Heart left ventricle (tissue), 16 donors: ENCODE data around the gene NLRC5. TPM values are rescaled to one million over a fixed set of nuclear protein-coding genes. Genes with fewer than 3 reads are reported as not detected.

ENCODE experiments used
- ATAC-seq, 4 donors: fragments of 200-7000 bp; cut with Tn5 transposase; one replicate each; pipeline ENCODE4 v1.9.1; 2020 to 2022; ENCODE audit warnings: moderate library complexity in 4 of 4, mild to moderate bottlenecking in 3 of 4, moderate number of reproducible peaks in 1 of 4
- DNase-seq, 5 donors: peaks; one replicate each; pipeline ENCODE4 v3.0.0-alpha.2; 2020
- H3K27ac ChIP-seq, 12 donors: fragments of 200-600 bp; sonication (generic) in 4 of 12; one replicate each; pipeline versions ENCODE4 v1.5.0 to v1.8.0; 2016 to 2022; ENCODE audit warnings: mild to moderate bottlenecking in 2 of 12
- H3K27me3 ChIP-seq, 9 donors: fragments of 200-600 bp; sonication (generic) in 2 of 9; one replicate each; pipeline versions ENCODE4 v1.5.1 to v1.8.0; 2016 to 2022; ENCODE audit warnings: mild to moderate bottlenecking in 3 of 9
- H3K36me3 ChIP-seq, 9 donors: fragments of 200-600 bp; sonication (generic) in 2 of 9; one replicate each; pipeline versions ENCODE4 v1.5.0 to v1.8.0; 2018 to 2022; ENCODE audit warnings: mild to moderate bottlenecking in 2 of 9
- H3K4me1 ChIP-seq, 12 donors: fragments of 200-600 bp; sonication (generic) in 4 of 12; one replicate each; pipeline versions ENCODE4 v1.5.0 to v1.8.0; 2016 to 2022; ENCODE audit warnings: mild to moderate bottlenecking in 3 of 12
- H3K4me3 ChIP-seq, 12 donors: fragments of 200-600 bp; sonication (generic) in 4 of 12; one replicate each; pipeline versions ENCODE4 v1.5.0 to v1.8.0; 2017 to 2022; ENCODE audit warnings: mild to moderate bottlenecking in 9 of 12, moderate library complexity in 4 of 12
- H3K9me3 ChIP-seq, 12 donors: fragments of 200-600 bp; sonication (generic) in 4 of 12; one replicate each; pipeline versions ENCODE4 v1.5.0 to v1.8.0; 2016 to 2022; ENCODE audit warnings: mild to moderate bottlenecking in 1 of 12
- CTCF ChIP-seq, 12 donors: fragments of 200-600 bp; sonication (generic) in 4 of 12; IDR thresholded peaks; one replicate each; pipeline versions ENCODE4 v1.5.0 to v1.8.0; 2018 to 2022; ENCODE audit warnings: antibody characterized with exemption in 12 of 12, mild to moderate bottlenecking in 5 of 12
- POLR2A ChIP-seq, 2 donors: fragments of 450-650 bp; IDR thresholded peaks; one replicate each; pipeline ENCODE4 v1.6.1; 2017; ENCODE audit warnings: antibody characterized with exemption in 2 of 2, mild to moderate bottlenecking in 2 of 2, moderate library complexity in 2 of 2
- WGBS, 4 donors: extraction: QIAGEN DNeasy Blood & Tissue Kit in 2 of 4; methylation state at CpG; one replicate each; pipeline versions ENCODE4 v1.1.5 to v1.1.7; 2013 to 2018; 5-methylcytosine and 5-hydroxymethylcytosine counted together
- intact Hi-C, 10 donors: fragments of 100-400 bp; cut with DNase I; formaldehyde crosslinking; loops; one replicate each; pipeline versions ENCODE4 v1.11.1 to v1.14.2; 2022
- polyA plus RNA-seq, 2 donors: library from polyadenylated mRNA; stranded (reverse); fragments of 200-250 nt; gene quantifications; one replicate each; pipeline ENCODE4 v1.2.3, GENCODE V29; 2013
- total RNA-seq, 9 donors: library from RNA; depleted of rRNA in 2 of 9; stranded (reverse); fragments of >200 nt in 2 of 9; fragmentation: NEBNext Ultra II Directional in 3 of 9; extraction: Animal tissue kit (Norgen Biotek cat#: 25700) in 3 of 9; gene quantifications; one replicate each; pipeline versions ENCODE4 v1.1.0 to v1.2.4, GENCODE V29; 2016 to 2023
- donor health status: ischemic (EF 13 %, LVEDD 7.1; RV severe dilation, severe dysfunction).
- donor health status: healthy with polysubstance abuse.
- donor health status: DM: no; HTN: yes; CAD: no.
- donor health status: DM: no; HTN: no; CAD: no.
- donor health status: ischemic (EF 25% LVEDD 6.9; RV normal size, moderate dysfunction).
- donor health status: ischemic (EF 25% LVEDD 5.7; RV mildly dilated, moderate dysfunction).
- donor health status: healthy.
- donor health status: DM: yes; HTN: yes; CAD: no.
- donor health status: ischemic (EF 35%, LVEDD 5.7; RV mildly dilated, moderate dysfunction).
- donor health status: nonischemic (EF 11% LVEDD 7.7; RV severe dilation, severe dysfunction).
- donor health status: DM: yes; HTN: yes; CAD: no.
- donor health status: PGD.
- donor health status: ischemic (EF 29% LVEDD 5.4; RV normal size, mild dysfunction).
- donor health status: nonischemic (EF 23%, LVEDD 6.1; RV moderate dilation, normal function).

NLRC5 gene
- total and polyA plus RNA-seq, 11 donors, result 5.8 to 98.6 (median 9.9) TPM

GRCh38 chr16:56980201-56980535 lies 9.2 kb upstream of the NLRC5 start:
- no peaks in the 10 kb centered on the region for H3K9me3 ChIP-seq
- DNase-seq, result no peak
- intact Hi-C loops, result loop anchor here in 1 of 10 donors (5.0 kb wide), 1 partner anchor 62 kb away; no protein-coding TSS in a partner anchor
- peaks cover 0 to 24% (median 0%) of the 10 kb centered on the region in 9 donors for H3K36me3 ChIP-seq
- peaks cover 0 to 66% (median 11%) of the 10 kb centered on the region in 12 donors for H3K4me1 ChIP-seq
- H3K27me3 ChIP-seq, result no peaks in the 10 kb centered on the region
- H3K4me3 ChIP-seq, result no peak overlapping the region
- no peak for ATAC-seq
- H3K27ac ChIP-seq, result peak overlapping the region in 1 of 12 donors; percentile 52
- 81 to 91% (median 90%) methylated on average over 4 of the region's 4 CpGs for WGBS, 4 donors
- no peak for TF ChIP-seq POLR2A (IDR thresholded peaks at IDR 0.05)
- no peak for TF ChIP-seq CTCF (IDR thresholded peaks at IDR 0.05)

- no peak for ATAC-seq
- TF ChIP-seq POLR2A (IDR thresholded peaks at IDR 0.05), result no peak
- peak in 1 of 12 donors; percentile 6 for TF ChIP-seq CTCF (IDR thresholded peaks at IDR 0.05)
- H3K36me3 ChIP-seq, result peaks cover 0 to 24% (median 0%) of the 10 kb centered on the region in 9 donors
- no peak for DNase-seq
- H3K27me3 ChIP-seq, result no peaks in the 10 kb centered on the region
- no peak overlapping the region for H3K27ac ChIP-seq
- 76 to 86% (median 82%) methylated on average over 16 of the region's 16 CpGs for WGBS, 4 donors
- peaks cover 0 to 73% (median 20%) of the 10 kb centered on the region in 12 donors for H3K4me1 ChIP-seq
- H3K4me3 ChIP-seq, result no peak overlapping the region
- intact Hi-C loops, result loop anchor here in 1 of 10 donors (5.0 kb wide), 1 partner anchor 61 kb away; no protein-coding TSS in a partner anchor
- no peaks in the 10 kb centered on the region for H3K9me3 ChIP-seq
Measured at GRCh38 chr16:56980792-56981724, 8.3 kb upstream of the NLRC5 start.

GRCh38 chr16:56981729-56982271 lies 7.6 kb upstream of the NLRC5 start:
- WGBS, 4 donors, result 85 to 93% (median 88%) methylated on average over 12 of the region's 12 CpGs
- H3K27ac ChIP-seq, result no peak overlapping the region
- no peak for ATAC-seq

More at GRCh38 chr16:56981729-56982271, 7.6 kb upstream of the NLRC5 start:
- Histone ChIP-seq H3K9me3 (no peaks in the 10 kb centered on the region), H3K4me1 (peaks cover 0 to 80% (median 24%) of the 10 kb centered on the region in 12 donors), H3K27me3 (no peaks in the 10 kb centered on the region), H3K4me3 (no peak overlapping the region), H3K36me3 (peaks cover 0 to 24% (median 0%) of the 10 kb centered on the region in 9 donors)
- intact Hi-C loops, result loop anchor here in 1 of 10 donors (5.0 kb wide), 1 partner anchor 61 kb away; no protein-coding TSS in a partner anchor
- TF ChIP-seq POLR2A (IDR thresholded peaks at IDR 0.05) (no peak), CTCF (IDR thresholded peaks at IDR 0.05) (no peak)
- no peak for DNase-seq
